ENCODE measurements around the gene DMKN.
A peak's percentile ranks its signal among the peaks of the same experiment; 100 is the strongest.
"Not testable (repeated sequence)": the region's sequence is repeated elsewhere in the genome, so short reads cannot be mapped to it uniquely, and the experiment has no call there.

The DMKN gene

DNA sequence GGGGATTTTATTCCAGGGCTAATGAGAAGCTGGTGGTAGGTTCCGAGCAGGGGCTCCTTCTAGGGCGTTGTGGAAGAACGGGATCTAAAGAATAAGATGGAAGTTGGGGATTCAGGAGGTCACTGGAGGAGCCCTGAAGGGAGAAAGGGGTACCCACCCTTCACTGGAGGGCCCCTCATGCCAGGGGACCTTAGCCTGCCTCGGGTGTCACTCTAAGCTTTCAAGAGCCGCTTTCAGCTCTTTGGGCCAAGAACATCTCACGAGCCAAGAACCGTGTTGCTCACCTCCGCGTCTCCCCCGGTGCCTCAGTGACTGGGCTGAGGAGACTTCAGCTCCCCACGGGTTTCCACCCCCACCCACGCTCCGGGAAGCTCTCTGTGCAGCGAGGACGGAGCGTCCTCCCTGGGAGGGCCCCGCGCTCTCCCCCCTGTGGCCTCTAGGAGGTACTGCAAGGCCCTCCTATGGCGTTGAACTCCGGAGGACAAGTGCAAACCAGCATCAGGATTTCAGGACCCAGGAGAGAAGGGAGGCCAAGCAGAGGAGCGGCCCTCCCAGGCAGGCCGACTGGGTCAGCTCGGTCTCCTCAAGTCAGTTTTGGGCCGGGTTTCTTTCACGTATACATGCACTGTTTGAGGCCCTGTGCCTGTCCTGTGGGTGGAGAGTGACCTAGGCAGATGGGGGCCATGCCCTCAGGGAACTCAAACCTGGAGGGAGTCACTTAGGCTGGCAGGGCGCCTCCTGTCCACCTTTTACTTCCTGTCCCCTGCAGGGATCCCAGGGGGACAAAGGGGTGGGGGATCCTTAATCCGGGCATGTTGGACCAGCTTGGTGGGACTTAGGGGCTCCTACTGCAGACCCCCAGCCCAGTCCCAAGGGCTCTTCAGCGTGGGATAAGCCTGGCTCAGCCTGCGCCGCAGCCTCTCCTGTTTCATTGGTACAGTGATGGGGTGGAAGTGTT, 18.1 kb downstream of the DMKN start:
- DNase-seq: peak; percentile 92

DNA sequence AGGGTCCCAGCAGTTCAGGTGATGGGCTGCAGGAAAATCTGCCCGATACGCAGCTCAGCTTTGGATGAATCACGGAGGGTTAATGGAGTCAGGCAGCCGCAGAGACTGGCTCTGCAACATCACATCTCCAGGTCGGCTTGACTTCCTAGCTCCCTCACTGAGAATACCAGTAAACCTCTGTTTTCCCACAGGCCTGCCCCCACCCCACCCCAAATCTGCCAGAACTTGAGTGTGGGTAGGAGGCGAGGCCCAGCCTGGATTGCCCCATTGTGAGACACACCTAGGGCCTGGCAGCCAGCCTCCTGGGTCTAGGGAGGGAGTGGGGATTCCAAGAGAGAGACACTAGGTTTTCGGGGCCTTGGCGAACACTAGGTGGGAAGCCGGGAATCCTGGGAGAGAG, 19.5 kb downstream of the DMKN start:
- no peak for DNase-seq

DNA sequence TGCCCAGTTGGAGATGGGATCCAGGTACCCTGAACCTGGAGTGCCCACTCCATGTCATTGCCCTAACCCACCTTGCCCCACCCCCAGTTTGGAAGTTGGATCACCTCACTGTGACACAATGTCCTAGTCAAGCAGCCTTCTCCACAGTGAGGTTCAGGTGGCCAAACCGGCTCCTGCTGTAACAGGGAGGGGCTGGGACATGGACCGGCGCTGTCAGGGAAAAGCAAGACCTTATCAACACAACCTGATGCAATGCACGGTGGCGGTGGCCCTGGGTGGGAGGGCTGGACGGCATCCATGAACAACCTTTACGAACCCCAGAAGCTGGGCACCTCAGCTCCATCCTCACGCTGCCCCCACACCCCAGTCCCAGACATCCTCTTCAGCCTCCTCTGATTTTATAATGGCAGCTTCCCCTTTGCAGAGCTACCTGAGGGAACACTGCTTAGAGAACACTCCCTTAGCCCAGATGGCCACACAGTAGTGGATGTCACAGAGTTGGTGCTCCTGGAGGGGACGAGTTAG, 21.6 kb downstream of the DMKN start:
- no peak for DNase-seq

DNA sequence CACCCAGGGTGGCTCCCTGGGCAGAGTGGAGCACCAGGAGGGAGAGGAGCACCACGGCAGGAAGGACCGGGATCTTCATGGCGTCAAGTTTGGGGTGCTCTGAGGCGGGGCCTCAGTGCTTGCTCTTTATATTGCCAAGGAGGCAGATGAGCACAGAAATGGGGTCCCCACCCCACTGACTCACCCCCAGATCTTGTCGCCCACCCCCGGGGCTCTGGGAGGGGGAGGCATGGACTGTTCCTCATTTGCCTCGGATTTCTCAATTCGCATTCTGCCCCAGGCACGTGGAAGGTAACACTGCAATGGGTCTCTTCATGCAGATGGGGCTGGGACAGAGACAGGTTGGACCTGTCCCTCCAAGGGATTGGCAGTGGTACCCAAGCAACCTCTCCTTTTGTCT, 23.1 kb downstream of the DMKN start, which contains the start of gene KRTDAP:
TSS of gene KRTDAP (minus strand) at position 101 of the 400 bp plus-strand sequence. CDS start at position 79, 22 bp downstream.
- no peak for DNase-seq

DNA sequence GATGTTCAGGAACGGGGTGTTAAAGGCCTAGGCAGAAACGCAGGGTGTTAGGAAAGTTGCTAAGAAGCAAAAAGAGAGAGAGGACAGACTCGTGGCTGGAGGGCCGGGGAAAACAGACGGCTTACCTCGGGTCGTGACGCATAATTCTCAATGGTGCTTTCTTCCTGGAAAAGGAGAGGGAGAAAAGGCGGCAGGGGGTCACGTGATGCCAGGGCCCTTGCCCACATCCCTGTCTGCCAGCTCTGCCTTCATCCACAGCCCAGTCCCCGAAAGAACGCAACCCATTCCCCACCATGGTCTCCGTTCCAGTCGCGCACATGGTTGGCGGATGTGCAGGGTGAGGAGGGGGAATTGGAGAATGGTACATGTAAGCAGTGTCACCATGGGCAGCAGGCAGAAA, 24.8 kb downstream of the DMKN start:
- no peak for DNase-seq

DNA sequence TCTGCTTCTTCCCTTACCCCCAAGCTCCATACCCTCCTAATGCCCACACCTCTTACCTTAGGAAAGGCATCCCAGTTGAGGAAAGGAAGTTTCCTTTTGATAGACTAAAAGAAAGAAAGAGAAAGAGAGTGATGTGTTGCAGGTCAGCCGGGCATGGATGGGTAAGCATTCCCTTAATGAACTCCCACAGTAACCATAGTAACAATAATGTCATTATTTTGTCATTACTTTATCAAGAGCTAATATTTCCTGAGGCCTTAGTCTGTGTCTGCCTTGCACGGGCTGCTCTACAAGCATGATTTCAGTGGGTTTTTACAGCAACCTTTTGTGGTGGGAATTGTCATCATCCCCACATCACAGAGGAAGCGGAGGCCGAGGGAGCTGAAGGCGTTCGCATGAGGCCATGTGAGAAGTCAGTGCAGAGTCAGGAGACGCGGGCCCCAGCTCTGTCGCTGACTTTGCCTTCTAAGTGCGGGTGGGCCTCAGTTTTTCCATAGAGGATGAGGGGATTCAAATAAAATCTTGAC, 25.7 kb downstream of the DMKN start:
- no peak for DNase-seq

DNA sequence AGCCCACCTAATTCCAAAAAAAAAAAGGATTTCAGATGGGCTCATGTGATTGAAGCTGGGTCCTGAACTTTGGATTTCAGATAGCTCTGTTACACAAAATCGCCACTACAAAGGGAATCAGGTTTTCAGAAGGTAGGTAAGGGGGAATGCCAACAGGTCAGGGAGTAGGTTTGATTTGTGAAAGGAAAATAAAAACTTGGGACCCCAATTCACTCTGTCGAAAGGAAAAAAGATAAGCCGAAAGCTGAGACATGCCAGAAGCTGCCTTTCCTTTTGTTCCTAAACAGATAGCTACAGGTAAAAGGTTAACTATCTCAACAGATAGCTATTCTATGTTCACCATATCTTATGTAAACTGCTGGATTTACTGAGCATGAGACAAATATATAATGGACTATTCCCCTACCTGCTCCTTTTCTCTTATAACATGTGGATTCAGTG, 27.2 kb downstream of the DMKN start:
- no peak for DNase-seq

DNA sequence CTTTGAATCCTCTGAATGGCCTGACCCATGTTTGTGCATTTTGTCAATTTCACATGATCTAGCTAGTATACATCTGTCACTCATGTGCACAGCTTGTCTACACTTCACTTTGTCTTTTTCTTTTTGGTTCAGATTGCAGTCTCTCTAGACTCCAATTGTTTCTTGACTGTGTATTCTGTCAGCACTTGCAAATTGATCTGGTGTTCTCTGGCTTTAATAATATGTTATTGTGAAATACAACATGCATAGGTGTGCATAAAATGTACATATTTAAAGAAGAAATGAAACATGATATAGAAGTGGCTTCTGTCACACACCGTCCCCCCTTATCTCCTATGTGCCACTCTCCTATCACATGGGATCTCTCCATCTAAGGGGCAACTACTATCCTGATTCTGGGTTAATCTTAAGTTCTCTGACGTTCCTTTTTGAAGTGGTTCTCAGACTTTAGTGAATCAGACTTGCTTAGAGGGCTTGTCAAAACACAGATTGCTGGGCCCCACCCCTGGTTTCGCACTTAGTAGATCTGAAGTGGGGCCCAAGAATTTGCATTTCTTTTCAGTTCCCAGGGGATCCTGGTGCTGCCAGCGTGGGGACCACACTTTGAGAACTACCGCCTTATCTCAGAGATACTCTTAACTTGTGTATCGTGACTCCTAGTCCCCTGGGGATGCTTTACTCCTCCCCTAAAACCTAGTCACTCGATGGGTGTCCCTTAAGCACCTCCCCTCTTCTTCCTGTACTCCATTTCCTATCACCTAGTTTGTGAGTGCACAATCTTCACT, 29.0 kb downstream of the DMKN start:
- DNase-seq: no peak

DNA sequence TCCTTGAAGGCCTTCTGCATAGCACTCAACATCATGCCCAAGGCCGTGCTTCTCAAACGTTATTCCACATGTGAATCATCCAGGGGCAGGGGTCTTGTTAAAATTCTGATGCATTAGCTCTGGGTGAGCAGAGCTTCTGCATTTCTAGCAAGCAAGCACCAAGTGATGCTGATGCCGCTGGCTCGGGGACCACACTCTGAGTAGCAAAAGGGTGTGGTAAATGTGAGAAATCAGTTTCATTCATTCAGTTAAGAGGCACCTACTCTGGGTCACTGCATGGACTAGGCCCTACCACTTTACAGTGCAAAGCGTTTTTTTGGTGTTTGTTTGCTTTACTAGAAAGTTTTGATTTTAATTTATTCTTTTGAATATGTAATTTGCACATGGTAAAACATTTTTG, 30.4 kb downstream of the DMKN start:
- DNase-seq: no peak

DNA sequence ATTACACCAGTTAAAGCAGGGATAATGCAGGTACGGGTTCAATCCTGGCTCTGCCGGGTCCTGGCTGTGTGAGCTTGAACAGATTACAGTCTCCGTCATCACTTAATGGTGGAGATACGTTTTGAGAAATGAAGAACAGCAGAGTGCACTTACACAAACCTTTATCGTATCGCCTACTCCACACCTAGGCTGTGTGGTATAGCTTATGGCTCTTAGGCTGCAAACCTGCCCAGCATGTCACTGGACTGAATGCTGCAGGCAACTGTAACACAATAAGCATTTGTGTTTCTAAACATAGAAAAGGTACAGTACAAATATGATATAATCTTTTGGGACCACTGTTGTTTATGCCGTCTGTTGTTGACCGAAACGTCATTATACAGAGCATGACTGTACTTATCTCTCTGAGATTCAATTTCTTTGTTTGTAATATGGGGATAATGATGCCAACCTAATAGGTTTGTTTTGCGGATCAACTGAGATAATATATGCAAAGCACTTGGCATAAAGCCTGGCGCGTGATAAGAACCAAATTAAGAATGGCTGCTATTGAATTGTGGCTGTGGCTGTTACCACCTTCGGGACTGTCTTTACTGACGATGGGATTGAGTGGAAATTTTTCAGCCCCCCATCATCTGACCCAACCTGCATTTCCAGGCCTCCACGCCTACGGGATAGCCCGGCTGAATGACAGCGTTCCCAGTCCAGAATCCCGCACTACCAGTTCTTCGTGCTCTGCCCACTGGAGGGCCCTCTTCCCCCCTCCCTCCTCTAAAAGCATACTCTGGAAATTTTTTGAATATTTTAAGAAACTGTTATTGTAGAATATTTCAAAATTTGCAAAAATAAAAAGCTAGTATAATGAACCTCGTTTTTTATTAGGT, 34.4 kb downstream of the DMKN start:
- no peak for DNase-seq

DNA sequence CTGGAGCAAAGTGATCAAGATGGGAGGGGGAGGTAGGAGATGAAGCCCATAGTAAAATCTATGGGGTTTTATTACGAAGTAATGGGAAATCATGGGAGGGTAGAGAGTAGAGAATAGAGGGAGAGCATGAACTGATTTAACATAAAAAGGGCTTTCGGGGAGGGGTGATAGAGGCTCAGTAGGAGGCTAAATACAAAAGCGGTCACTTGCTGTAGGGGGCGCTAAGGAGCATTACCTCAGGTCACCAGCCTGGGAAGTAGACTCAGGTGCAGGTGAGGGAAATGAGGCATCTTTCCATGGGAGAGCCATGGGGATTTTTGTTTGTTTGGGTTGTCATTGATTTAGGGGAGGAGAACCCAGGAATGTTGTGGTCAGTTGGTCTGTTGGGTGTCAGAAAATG, 37.3 kb downstream of the DMKN start:
- peak; percentile 37 for DNase-seq

DNA sequence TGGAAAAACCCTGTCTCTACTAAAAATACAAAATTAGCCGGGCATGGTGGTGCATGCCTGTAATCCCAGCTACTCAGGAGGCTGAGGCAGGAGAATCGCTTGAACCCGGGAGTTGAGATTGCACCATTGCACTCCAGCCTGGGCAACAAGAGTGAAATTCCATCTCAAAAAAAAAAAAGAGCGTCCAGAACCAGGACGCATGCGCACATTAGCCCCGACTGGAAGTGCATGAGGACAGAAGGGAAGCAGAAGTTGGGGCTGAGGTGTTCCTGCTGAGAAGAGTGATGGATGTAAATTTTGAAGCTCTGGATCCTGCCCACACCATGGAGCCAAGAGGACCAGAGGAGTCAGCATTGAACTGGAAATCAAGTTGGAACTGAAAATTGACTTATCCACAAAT, 38.9 kb downstream of the DMKN start:
- DNase-seq: not testable (repeated sequence)

DNA sequence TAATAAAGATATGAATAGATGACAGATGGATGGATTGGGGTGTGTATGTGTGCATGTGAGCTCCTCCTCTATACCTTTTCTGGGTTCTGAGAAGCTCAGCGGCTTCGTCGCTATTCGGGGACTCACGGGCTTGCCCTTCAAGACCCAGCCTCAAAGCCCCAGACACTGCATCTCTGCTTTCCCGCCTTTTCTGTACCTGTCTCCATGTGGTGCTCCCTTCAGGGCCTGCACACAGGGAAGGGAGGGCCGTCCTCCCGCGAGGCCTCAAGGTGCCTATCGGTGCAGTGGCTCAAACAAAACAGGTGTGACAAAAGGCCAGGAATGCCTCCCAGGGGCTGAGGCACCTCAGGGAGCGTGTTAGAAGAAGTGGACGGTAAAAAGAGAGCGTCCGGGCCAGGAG, 39.3 kb downstream of the DMKN start:
- no peak for DNase-seq

DNA sequence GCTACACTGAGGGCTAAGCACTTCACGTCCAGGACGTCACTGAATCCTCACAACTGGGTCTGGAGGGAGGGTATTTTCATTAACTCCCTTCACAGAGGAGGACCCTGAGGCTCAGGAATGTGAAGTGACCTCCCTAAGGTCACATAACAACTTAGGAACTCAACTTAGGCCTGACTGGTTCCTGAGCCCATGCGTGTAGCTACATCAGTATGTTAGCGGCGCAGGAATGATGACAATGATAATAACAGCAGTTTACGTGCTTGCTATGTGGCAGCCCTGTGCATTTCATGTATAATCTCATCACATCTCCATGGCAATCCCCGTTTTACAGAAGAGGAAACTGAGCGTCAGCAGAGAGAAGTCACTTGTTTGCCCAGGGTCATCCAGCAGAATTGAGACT, 41.5 kb downstream of the DMKN start:
- no peak for DNase-seq

DNA sequence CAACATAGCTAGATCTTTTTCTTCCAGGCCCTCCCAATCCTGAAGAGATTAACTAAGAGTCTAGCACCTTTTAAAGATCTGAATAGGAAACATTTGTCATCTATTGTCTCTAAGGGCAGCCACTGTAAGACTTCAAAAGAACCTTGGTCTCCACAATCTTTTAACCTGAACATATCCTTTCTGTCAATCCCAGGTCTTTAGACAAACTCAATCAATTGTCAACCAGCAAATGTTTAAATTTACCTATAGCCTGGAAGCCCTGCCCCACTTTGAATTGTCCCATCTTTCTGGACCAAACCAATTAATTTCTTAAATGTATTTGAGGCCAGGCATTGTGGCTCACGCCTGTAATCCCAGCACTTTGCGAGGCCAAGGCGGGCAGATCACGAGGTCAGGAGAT, 42.4 kb downstream of the DMKN start:
- not testable (repeated sequence) for DNase-seq

DNA sequence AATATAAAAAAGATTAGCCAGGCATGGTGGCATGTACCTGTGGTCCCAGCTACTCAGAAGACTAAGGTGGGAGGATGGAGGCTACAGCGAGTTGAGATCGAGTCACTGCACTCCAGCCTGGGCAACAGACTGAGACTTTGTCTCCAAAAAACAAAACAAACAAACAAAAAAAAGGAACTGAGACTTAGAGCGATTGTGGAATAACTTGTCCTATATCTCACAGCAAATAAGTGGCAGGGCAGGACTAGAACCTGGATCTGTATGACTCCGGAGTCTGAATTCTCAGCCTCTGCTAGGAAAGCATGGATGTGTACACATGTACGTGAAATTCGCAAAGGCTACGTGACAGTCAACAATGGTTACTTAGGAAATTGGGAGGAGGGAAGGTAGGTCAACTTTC, 43.3 kb downstream of the DMKN start:
- DNase-seq: no peak

DNA sequence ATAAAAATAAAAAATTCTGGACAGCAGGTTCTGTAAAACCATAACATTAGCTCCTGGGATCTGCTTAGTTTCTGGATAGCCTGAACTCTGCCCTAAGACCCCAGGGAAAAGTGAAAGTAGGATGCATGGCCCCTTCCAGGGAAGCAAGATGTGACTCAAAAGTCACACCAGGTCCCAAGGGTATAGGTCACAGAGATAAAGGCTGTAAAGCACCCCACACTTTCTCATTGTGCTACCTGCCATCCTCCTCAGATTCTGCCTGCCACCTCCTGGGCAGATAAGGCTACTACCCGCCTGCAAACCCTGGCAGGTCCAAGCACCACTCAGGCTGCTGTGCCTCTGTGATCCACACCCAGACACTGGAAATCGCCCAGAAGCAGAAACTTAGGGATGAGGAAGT, 44.8 kb downstream of the DMKN start:
- peak; percentile 89 for DNase-seq

DNA sequence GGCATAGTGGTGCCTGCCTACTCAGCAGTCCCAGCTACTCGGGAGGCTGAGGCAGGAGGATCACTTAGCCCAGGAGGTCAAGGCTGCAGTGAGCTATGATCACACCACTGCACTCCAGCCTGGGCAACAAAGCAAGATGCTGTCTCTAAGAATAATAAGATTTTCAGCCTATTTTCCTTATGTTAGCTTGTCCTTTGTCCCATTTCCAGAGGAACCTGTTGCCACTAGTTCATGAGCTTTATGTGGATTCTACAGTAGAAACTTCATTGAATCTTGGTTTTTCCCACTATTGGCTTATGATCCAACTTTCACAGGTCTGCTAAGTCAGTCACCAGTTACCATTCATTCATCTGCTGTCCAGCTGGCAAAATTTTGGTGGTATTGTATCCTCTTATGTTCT, 47.2 kb downstream of the DMKN start:
- DNase-seq: no peak

DNA sequence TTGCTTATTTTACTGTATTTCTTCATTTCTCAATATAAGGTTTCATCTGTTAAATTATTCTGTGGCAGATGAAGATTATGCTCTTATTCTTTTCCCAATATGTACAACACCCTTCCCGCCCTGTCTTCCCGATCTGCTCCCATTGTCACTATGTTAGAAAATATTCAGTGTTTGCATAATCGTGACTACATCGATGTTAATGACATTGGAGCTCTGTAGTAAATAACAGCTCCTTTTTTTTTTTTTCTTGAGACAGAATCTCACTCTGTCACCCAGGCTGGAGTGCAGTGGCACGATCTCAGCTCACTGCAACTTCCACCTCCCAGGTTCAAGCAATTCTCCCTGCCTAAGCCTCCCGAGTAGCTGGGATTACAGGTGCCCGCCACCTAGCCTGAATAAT, 50.5 kb downstream of the DMKN start:
- DNase-seq: peak; percentile 48

DNA sequence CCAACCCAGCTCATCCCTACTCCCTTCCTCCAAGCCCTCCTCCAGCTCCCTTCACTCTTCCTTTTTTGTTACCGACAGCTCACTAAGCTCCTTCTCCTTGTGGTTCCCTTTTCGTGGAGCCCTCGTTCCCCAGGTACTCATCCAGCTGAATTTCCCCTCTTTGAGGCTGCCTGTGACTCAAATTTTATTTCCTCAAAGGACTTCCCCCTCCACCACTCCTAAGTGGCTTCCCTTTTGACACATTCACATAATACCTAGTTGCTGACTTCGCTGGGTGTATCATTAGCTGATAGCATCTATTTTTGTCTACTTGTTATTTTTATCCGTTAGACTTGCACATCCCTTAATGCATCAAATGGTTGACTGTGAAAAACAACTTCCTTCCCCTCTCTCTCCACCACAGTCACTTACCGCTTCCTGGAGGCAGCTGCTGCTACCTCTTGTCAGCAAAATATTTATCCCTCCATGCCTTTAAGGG, 50.9 kb downstream of the DMKN start:
- DNase-seq: peak; percentile 48

DNA sequence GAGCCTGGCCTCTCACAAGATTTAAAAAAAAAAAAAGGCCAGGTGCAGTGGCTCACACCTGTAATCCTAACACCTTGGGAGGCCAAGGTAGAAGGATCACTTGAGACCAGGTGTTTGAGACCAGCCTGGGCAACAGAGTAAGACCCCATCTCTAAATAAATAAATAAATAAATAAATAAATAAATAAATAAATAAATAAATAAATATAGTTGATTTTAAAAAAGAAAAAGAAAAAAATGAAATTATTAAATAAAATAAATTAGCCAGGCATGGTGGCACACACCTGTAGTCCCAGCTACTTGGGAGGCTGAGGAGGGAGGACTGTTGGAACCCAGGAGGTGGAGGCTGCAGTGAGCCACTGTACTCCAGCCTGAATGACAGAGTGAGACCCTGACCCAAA, 51.7 kb downstream of the DMKN start:
- not testable (repeated sequence) for DNase-seq

DNA sequence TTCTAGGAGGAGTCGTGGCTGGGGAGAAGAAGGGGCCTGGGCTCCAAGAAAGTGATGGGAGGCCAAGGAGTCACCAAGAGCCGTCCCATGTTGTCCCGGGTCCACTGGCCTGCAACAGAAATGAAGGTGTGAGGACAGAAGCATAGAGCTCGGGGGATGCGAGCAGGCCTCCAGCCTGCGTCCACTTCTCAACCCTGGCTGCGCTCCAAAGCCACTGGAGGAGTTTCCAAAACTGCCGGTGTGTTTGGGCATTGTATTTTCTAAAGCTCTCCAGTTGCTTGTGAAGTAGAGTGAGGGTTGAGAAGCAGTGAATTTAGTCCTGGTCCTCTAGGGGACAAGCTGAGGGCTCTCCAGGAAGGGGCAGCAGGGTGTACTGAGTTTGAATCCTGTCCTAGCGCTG, 52.4 kb downstream of the DMKN start:
- no peak for DNase-seq
